ENCODE measurements around the gene ATG9B.
A peak's percentile ranks its signal among the peaks of the same experiment; 100 is the strongest.
"Not testable (repeated sequence)": the region's sequence is repeated elsewhere in the genome, so short reads cannot be mapped to it uniquely, and the experiment has no call there.

The ATG9B gene

GRCh38 chr7:151015967-151016366 is 8.3 kb downstream of the ATG9B start:
- DNase-seq (ENCODE audit: low read depth), result no peak

DNA sequence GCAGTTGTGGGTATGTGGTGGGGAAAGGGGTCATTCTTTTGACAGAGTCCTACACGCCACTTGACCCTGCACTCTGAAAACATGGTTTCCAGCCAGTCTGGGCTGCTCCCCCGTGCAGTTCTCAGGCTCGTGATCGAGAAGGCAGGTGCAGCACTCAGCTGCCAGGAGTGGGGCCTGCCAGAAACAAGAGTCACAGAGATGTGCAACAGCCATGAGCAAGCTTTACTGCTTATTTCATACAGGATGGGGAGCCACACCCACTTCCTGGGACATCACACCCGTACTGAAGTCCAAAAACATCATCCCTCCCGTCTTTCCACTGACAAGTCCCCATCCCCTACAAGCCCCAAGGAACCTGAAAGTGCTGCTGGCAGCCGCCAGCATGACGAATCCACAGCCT is 9.3 kb downstream of the ATG9B start:
- DNase-seq (ENCODE audit: low read depth), result no peak

DNA sequence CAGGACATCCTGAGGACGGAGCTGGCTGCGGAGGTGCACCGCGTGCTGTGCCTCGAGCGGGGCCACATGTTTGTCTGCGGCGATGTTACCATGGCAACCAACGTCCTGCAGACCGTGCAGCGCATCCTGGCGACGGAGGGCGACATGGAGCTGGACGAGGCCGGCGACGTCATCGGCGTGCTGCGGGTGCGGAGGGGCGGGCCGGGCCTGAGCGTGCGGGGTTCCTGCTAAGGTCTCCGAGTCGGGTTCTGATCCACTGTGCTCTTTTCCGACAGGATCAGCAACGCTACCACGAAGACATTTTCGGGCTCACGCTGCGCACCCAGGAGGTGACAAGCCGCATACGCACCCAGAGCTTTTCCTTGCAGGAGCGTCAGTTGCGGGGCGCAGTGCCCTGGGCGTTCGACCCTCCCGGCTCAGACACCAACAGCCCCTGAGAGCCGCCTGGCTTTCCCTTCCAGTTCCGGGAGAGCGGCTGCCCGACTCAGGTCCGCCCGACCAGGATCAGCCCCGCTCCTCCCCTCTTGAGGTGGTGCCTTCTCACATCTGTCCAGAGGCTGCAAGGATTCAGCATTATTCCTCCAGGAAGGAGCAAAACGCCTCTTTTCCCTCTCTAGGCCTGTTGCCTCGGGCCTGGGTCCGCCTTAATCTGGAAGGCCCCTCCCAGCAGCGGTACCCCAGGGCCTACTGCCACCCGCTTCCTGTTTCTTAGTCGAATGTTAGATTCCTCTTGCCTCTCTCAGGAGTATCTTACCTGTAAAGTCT is 10.4 kb downstream of the ATG9B start:
- peak; percentile 56 for DNase-seq (ENCODE audit: low read depth)

DNA sequence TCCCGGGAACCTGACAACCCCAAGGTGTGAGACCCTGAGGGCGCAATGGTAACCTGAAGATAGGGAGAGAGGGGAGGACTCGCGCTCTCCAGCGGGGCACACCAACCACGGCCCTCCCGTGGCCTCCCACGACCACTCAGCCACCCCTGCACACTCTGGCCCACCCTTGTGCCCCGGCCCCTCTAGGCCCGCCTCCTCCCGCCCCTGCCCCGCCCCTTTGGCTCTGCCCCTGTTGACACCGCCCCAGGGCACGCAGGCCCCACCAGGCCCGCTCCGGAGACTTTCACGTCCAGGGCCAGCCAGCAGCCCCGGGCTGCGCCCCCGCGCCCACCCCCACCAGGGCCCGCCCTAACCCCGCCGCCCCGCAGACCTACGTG is 10.9 kb downstream of the ATG9B start:
- no peak for DNase-seq (ENCODE audit: low read depth)

- DNase-seq (ENCODE audit: low read depth), result no peak
Observed at GRCh38 chr7:151012911-151013347, 11.4 kb downstream of the ATG9B start.

DNA sequence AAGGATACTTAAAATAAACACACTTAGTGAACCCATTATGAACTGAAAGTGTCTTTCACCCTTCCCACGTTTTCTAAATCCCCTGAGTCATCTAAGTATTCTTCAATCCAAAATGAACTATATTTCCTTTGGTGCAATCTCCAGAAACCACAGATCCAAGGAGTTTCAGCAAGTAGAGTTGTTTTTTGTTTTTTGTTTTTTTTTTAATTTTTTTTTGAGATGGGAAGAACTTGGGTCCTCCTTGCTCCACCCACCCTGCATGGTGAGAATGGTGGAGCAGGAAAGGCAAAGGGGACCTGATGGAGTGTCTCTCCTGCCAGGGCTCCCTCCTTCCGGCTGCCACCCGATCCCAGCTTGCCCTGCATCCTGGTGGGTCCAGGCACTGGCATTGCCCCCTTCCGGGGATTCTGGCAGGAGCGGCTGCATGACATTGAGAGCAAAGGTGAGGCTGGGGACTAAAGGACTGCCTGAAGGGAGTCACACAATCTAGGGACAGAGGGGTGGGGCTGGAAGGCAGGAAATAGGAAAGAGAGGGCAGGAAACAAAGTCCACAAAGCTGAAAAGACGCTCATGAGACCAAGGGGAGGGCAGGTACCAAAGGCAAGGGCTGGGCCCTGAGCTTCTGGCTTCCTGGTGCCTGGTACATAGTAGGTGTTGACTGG is 12.1 kb downstream of the ATG9B start:
- DNase-seq (ENCODE audit: low read depth), result no peak

DNA sequence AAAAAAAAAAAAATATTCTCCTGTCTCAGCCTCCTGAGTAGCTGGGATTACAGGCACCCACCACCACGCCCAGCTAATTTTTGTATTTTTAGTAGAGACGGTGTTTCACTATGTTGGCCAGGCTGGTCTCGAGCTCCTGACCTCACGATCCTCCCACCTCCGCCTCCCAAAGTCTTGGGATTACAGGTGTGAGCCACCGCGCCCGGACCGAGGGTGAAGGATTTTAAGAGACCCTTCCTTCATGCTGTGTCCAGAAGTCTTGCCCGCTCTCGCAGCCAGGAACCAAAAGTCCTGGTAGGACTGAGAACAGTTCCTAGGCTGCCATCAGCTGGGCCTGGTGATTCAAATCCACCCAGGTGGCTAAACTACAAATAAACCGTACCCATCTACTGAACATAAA is 12.7 kb downstream of the ATG9B start:
- not testable (repeated sequence) for DNase-seq (ENCODE audit: low read depth)

GRCh38 chr7:151011097-151011409 is 13.2 kb downstream of the ATG9B start:
- no peak for DNase-seq (ENCODE audit: low read depth)

- DNase-seq (ENCODE audit: low read depth), result no peak
Observed at GRCh38 chr7:151010307-151011096, 13.8 kb downstream of the ATG9B start.

GRCh38 chr7:151010037-151010306 is 14.3 kb downstream of the ATG9B start:
- no peak for DNase-seq (ENCODE audit: low read depth)

- DNase-seq (ENCODE audit: low read depth), result no peak
Observed at GRCh38 chr7:151009327-151010036, 14.8 kb downstream of the ATG9B start.

GRCh38 chr7:151008511-151009323 is 15.6 kb downstream of the ATG9B start:
- DNase-seq (ENCODE audit: low read depth), result peak; percentile 81

- no peak for DNase-seq (ENCODE audit: low read depth)
Observed at GRCh38 chr7:151008143-151008510, 16.2 kb downstream of the ATG9B start.

DNA sequence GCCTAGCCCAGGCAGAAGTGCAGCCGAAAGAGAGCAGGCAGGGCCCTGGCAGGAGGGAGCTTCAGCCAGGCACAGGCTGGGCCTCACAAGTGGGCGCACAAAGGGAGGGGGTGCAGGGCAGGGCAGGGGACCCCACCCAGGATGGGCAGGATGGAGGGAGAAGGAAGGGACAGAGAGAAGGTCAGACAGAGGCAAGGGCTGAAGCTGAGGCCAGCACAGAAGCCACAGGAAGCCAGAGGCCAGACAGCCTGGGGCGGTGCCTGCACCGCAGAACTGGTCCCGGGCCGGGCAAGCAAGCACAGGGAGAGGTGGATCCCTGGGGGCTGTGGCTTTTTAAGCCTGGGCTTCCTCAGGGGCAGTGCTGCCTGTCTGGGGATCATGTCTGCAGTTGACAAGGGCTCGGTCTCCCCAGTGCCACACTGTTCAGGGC is 16.8 kb downstream of the ATG9B start:
- DNase-seq (ENCODE audit: low read depth), result no peak

- DNase-seq (ENCODE audit: low read depth), result no peak
Observed at GRCh38 chr7:151006590-151007300, 17.5 kb downstream of the ATG9B start.

GRCh38 chr7:151005566-151005965 is 18.7 kb downstream of the ATG9B start:
- no peak for DNase-seq (ENCODE audit: low read depth)

GRCh38 chr7:151003572-151003971 is 20.7 kb downstream of the ATG9B start:
- DNase-seq (ENCODE audit: low read depth), result no peak

- DNase-seq (ENCODE audit: low read depth), result no peak
Observed at GRCh38 chr7:151001546-151001945, 22.7 kb downstream of the ATG9B start.

- no peak for DNase-seq (ENCODE audit: low read depth)
Observed at GRCh38 chr7:151000897-151001495, 23.3 kb downstream of the ATG9B start.

GRCh38 chr7:150999497-151000230 is 24.6 kb downstream of the ATG9B start:
- DNase-seq (ENCODE audit: low read depth), result no peak
